Activated naive CD4-positive, alpha-beta T cell treated with Interleukin-2 at 50 U/mL for 16 hours (primary cell): ENCODE results near the gene DKC1.

Experiments
- DNase-seq: peaks from one replicate; pipeline ENCODE4 v3.0.0-alpha.2; 2020

The DKC1 gene

DNA sequence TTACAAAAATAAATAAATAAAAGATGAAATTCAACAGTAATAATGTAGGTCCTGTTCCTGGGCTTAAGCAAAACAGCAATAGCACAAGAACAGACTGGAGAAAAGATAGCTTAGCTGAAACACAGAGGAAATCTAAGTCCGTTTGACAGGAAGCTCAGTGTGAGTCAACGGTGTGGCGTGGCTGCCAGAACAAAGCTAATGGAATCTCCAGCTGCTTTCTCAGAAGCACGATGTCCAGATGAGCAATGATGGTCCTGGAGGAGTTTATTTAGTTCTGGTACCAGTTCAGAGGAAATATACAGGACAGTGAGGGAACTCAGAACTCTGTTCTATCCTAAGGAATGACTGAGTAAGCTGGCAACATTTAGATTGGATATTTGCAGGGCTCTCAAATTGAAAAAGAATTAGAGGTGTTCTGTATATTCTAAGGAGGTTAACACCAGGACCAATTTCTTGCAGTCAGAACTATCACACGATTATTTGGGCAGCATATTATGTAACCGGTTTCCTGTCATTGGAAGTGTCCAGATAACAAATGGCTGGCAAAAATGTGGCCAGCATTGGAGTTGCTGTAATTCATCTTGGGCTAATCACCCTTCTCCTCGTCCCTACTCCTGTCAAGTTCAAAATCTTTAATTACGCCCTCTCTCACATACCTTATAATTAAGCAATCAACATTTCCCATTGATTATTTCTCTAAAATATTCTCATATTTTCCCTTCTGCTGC, 24.5 kb upstream of the DKC1 start:
- peak; percentile 29 for DNase-seq

- DNase-seq: no peak
These were observed 22.7 kb upstream of the DKC1 start for GRCh38 chrX:154739952-154740465.

- no peak for DNase-seq
These were observed 20.1 kb upstream of the DKC1 start for GRCh38 chrX:154742613-154743012.

- DNase-seq: peak; percentile 45
These were observed 13.8 kb upstream of the DKC1 start for GRCh38 chrX:154748712-154749339.

DNA sequence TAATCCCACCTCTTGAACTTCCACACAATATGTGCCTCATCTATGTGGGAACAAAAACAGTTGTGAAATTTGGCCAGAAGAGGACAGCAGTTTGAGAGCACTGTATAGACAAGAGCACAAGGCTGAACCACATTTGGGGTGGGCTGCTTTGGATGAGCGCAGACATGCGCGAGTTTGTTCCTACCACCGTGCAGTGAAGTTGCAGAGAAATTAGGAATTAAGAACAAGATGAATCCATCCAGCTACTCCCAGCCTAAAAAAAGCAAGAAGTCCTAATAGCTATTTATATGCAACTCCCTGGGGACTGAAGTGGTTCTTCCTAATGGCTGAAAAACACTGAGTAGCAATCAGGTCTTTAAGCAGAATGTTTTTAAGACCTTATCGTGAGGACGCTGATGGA, 12.8 kb upstream of the DKC1 start:
- DNase-seq: no peak

DNA sequence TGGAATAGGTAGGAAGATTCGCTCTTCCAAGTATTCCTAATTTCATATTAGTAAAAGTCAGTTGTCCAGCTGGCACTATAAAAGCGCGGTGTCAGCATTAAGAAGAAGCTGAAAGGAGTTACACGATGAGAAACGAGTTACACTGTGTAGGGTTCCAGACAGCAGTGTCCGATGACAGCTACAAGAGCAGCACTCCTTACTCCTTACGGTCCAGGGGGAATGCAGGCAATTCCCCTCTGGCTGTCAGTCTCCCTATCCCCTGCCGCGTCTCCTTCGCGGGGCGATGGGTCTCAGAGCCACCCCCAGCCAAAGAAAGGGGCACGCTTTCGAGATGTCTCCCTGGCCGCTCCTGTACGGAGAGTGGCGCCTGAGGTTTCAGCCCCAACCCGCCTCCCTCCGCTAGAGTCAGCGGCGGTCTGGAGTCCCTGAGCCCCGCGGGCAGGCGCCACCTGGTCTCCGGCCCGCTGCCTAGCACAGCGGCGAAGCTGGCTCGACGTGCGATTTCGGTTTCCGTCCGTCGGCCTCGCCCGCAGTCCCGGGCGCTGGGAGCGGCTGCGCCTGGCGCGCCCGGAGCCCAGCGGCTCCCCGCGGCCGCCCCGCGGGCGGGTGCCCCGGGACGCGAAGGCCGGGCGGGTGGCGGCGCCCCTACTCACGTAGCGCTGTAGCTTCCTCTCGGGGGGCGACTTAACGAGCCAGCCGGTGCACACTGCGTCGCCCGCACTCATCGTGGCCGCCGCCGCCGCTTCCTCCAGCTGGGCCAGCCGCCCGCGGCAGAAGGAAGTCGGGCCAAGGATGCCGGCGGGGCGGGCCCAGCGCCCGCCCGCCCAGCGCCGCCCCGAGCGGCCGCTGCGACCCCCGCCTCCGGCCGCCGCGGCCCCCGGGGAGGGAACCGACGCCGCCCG, 12.1 kb upstream of the DKC1 start, which contains the start of gene GAB3:
Gene GAB3 (minus strand): TSS at position 777 of the 902 bp plus-strand sequence. CDS start 52 bp downstream, at position 725.
- peak; percentile 41 for DNase-seq

DNA sequence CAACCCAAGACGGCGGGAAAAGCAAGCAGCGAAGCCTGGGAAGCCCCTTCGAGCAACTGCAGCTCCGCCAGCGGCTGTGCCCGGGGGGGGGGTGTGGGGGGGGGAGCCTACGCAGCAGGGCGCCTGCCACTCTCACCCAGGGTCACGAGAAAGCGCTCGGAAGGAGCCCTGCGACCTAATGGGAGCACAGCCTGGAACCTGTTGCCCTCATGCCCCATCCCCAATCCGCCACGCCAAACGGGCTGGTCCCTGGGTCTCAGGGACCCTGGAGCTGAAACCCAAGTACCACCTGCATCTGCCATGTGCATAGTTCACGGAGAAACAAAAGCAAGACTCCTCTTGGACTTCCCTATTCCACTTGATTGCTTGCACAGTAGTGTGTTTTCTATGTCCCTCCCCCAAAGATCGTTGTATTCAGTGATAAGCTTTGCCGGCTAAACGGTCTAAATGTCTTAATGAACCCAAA, 11.4 kb upstream of the DKC1 start:
- no peak for DNase-seq

GRCh38 chrX:154751669-154752271, 10.9 kb upstream of the DKC1 start:
- DNase-seq: no peak

GRCh38 chrX:154758696-154759095, 4.0 kb upstream of the DKC1 start:
- no peak for DNase-seq

- DNase-seq: no peak
These were observed 607 bp upstream of the DKC1 start for GRCh38 chrX:154761977-154762536.

GRCh38 chrX:154774622-154775021, 12.0 kb downstream of the DKC1 start:
- no peak for DNase-seq

- DNase-seq: peak; percentile 49
These were observed 13.0 kb downstream of the DKC1 start for GRCh38 chrX:154775419-154776349.

DNA sequence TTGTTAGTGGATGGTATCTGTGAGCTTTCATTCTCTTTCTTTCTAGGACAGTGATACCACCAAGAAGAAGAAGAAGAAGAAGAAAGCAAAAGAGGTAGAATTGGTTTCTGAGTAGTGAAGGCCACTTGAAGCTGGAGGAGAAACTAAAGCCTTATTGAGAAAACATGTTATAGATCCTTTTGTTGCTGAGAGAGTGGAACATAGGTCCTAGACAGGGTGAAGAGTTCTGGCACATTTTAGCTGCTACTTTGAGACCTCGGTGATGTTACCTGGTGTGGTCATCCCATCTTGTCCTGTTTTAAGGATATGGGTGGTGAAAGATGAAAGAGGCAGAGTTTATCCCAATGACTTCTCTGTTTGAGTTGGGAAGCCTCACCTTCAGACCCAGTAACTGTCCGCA, 14.1 kb downstream of the DKC1 start:
- DNase-seq: no peak

GRCh38 chrX:154779261-154779660, 16.6 kb downstream of the DKC1 start:
- no peak for DNase-seq

DNA sequence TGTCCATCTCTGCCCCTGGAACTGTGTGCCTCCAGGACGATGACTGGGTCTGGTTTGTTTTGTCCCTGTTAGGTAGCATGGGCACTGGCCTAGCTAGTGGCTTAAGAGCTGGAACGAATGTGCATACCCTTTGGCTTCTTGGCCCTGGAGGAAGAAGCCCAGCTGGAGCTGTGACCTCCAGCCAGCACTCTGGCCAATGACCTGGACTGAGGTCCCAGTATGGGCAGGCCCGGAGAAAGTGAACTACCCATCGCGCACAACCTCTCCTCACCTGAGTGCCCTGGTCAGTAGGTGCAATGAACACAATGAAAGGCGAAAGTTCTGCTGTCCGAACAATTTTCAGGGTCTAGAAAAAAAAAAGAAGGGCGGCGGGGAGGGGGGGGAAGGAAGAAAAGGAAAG, 18.3 kb downstream of the DKC1 start:
- DNase-seq: no peak

- no peak for DNase-seq
These were observed 21.7 kb downstream of the DKC1 start for GRCh38 chrX:154784149-154784995.

DNA sequence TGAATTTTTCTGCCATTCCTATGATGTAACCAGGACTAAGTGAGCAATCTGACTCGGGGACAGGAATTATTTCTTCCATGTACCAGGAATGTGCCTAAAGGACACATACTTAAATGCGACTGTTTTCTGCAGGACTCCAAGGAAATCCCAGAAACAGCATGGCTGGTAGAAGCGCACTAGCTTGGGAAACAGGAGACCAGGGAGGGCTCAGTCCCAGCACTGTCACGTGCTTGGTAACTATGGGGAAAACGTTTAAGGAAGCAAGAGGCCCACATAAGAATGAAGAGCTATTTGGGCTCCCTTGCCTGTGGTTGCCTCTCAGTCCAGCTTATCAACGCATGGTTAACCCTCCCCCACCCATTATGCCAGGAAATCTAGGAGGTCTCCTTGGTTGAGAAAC, 23.1 kb downstream of the DKC1 start:
- no peak for DNase-seq

- DNase-seq: no peak
These were observed 28.8 kb downstream of the DKC1 start for GRCh38 chrX:154791467-154791866.

DNA sequence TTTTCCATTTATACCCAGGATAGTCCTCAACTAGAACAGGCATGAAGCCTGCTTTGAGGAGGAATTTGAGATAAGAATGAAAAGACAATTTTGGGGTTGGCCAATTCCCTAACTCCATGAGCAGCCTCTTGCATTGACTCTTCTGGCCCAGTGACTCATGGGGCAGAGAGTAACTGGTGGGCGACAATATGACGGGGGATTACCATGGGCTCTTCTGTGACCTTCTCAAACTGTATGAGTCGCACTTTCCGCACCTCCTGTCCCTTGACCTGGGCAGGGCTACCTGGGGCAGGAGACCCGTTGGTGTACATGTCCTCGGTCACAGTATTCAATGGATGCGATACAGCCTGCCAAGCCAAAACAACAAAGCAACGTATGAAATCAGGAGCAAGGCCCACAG, 29.3 kb downstream of the DKC1 start:
- DNase-seq: no peak

DNA sequence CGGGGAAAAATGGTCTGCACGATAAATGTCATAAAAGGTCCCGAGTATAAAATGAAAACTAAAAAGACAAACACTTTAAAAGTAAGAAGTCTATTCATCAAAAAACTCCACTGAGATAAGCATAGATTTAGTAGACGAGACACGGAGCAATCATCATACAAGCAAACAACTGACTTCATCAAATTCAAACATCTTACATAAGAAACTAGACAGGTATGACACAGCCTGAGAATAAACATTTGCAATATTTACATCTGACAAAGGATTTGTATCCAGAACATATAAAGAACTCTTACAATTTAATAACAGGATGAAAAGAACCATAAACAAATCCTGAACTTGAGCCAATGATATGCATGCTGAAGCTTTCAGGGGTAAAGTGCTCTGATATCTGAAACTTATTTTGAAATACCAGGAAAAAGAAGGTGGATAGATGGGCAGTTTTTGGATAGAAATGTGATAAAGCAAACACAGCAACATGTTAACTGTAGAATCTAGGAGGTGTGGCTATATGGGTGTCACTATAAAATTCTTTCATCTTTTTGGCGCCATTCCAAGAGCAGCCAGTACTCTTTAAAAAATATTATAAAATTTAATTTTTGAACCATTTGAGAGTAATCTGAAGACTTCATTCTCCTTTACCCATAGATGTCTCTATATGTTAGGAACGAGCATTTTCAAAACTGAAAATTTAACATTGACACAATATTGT, 30.6 kb downstream of the DKC1 start:
- DNase-seq: no peak
